HCT116 (cell line): ENCODE results near the gene MTCP1. TPM values are rescaled to one million over a fixed set of nuclear protein-coding genes. Genes with fewer than 3 reads are reported as not detected.

Experiments
- EGR1 ChIP-seq: IDR thresholded peaks from 2 replicates; pipeline ENCODE4 v1.6.1; 2012; ENCODE audit warnings: low read depth
- ELF1 ChIP-seq: IDR thresholded peaks from 2 replicates; pipeline ENCODE4 v1.6.1; 2012; ENCODE audit warnings: low read depth, borderline replicate concordance
- JUND ChIP-seq: IDR thresholded peaks from 2 replicates; pipeline ENCODE4 v1.6.1; 2012
- POLR2A ChIP-seq: IDR thresholded peaks from 2 replicates; pipeline ENCODE4 v1.7.0; 2011; ENCODE audit warnings: borderline replicate concordance; ENCODE audit not compliant: insufficient read depth, insufficient read length; ENCODE audit errors: extremely low read depth
- RAD21 ChIP-seq: IDR thresholded peaks from 2 replicates; pipeline ENCODE4 v1.6.1; 2012; ENCODE audit warnings: low read depth, mild to moderate bottlenecking
- SP1 ChIP-seq: IDR thresholded peaks from 2 replicates; pipeline ENCODE4 v1.6.1; 2012; ENCODE audit warnings: low read depth
- SRF ChIP-seq: IDR thresholded peaks from 2 replicates; pipeline ENCODE4 v1.6.1; 2012; ENCODE audit warnings: low read depth
- ZNF274 ChIP-seq: fragments of 200-500 bp; sonication (Bioruptor generic); IDR thresholded peaks from 2 replicates; pipeline ENCODE4 v1.6.1; 2014; ENCODE audit warnings: mild to moderate bottlenecking, low read depth, low read length, inconsistent platforms
- total RNA-seq: library from RNA; stranded (reverse); gene quantifications from one replicate; pipeline ENCODE4 v1.2.1, GENCODE V29; 2021; ENCODE audit not compliant: unreplicated experiment
- TF ChIP-seq, protein P1 (sequence below): IDR thresholded peaks from 2 replicates; pipeline ENCODE4 v1.6.1; 2012; ENCODE audit warnings: low read depth
- TF ChIP-seq, protein P2 (sequence below): IDR thresholded peaks from 2 replicates; pipeline ENCODE4 v1.6.1; 2012
- TF ChIP-seq, protein P3 (sequence below): IDR thresholded peaks from 2 replicates; pipeline ENCODE4 v1.6.1; 2012

Gene MTCP1
- total RNA-seq, 1 experiment from 2014 or later = 10.7 TPM

DNA sequence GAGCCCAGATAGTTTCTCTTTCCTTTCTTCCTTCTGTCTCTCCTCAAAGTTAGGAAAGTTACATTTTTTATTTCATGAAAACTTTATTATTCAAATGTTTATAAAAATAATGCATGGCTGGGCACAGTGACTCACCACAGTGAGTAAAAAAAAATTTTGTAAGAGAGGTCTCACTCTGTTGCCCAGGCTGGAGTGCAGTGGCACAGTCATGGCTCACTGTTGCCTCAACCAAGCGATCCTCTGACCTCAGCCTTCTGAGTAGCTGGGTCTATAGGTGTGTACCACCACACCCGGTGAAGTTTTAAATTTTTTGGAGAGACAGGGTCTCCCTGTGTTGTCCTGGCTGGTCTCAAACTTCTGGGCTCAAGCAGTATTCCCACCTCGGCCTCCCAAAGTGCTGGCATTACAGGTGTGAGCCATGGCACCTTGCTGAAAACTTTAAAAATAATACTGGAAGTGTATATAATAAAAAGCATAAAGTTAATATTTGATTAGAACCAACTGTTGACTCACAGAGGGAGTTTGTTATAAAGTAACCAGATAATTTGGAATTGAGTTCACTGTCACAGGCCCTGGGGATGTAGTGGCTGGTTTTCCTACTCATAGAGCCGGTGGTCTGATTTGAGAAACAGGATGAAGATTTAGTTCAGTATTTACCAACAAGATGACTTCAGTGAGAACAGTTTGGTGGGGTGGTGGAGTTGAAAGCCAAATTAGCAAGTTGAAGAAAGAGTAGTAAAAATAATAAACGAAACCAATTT is 18.0 kb downstream of the MTCP1 start (continued):
- TF ChIP-seq, protein P1, sequence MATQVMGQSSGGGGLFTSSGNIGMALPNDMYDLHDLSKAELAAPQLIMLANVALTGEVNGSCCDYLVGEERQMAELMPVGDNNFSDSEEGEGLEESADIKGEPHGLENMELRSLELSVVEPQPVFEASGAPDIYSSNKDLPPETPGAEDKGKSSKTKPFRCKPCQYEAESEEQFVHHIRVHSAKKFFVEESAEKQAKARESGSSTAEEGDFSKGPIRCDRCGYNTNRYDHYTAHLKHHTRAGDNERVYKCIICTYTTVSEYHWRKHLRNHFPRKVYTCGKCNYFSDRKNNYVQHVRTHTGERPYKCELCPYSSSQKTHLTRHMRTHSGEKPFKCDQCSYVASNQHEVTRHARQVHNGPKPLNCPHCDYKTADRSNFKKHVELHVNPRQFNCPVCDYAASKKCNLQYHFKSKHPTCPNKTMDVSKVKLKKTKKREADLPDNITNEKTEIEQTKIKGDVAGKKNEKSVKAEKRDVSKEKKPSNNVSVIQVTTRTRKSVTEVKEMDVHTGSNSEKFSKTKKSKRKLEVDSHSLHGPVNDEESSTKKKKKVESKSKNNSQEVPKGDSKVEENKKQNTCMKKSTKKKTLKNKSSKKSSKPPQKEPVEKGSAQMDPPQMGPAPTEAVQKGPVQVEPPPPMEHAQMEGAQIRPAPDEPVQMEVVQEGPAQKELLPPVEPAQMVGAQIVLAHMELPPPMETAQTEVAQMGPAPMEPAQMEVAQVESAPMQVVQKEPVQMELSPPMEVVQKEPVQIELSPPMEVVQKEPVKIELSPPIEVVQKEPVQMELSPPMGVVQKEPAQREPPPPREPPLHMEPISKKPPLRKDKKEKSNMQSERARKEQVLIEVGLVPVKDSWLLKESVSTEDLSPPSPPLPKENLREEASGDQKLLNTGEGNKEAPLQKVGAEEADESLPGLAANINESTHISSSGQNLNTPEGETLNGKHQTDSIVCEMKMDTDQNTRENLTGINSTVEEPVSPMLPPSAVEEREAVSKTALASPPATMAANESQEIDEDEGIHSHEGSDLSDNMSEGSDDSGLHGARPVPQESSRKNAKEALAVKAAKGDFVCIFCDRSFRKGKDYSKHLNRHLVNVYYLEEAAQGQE = no peak
- TF ChIP-seq JUND (no peak), SRF (no peak), EGR1 (no peak), ELF1 (no peak), POLR2A (no peak), SP1 (no peak), ZNF274 (no peak), RAD21 (no peak)
- TF ChIP-seq, protein P2, sequence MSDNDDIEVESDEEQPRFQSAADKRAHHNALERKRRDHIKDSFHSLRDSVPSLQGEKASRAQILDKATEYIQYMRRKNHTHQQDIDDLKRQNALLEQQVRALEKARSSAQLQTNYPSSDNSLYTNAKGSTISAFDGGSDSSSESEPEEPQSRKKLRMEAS = no peak
- TF ChIP-seq, protein P3, sequence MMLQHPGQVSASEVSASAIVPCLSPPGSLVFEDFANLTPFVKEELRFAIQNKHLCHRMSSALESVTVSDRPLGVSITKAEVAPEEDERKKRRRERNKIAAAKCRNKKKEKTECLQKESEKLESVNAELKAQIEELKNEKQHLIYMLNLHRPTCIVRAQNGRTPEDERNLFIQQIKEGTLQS = no peak
- TF ChIP-seq, all 23 proteins: peak for 0
